Parathyroid adenoma (tissue), 2 donors: ENCODE data around the gene RUFY4.

Source experiments
- H2AFZ ChIP-seq: fragments of 300-600 bp; sonication (generic); one replicate; pipeline ENCODE4 v1.7.0; 2017; ENCODE audit warnings: antibody characterized with exemption, mild to moderate bottlenecking
- H3K27ac ChIP-seq: fragments of 300-600 bp; sonication (generic); one replicate; pipeline ENCODE4 v1.7.0; 2017
- H3K27me3 ChIP-seq: fragments of 300-600 bp; sonication (generic); one replicate; pipeline ENCODE4 v1.7.0; 2017; ENCODE audit warnings: low read length; ENCODE audit not compliant: control insufficient read depth, insufficient read depth
- H3K36me3 ChIP-seq: fragments of 300-600 bp; sonication (generic); one replicate; pipeline ENCODE4 v1.7.0; 2017; ENCODE audit warnings: low read length; ENCODE audit not compliant: control insufficient read depth, insufficient read depth
- H3K4me1 ChIP-seq: fragments of 300-600 bp; sonication (generic); one replicate; pipeline ENCODE4 v1.7.0; 2017; ENCODE audit warnings: control low read depth
- H3K4me2 ChIP-seq: fragments of 300-600 bp; sonication (generic); one replicate; pipeline ENCODE4 v1.7.0; 2017; ENCODE audit warnings: low read length
- H3K4me3 ChIP-seq: fragments of 300-600 bp; sonication (generic); one replicate; pipeline ENCODE4 v1.7.0; 2017; ENCODE audit warnings: low read depth, low read length
- H3K79me2 ChIP-seq: fragments of 300-600 bp; sonication (generic); one replicate; pipeline ENCODE4 v1.7.0; 2017; ENCODE audit warnings: control low read depth
- H3K9ac ChIP-seq: fragments of 300-600 bp; sonication (generic); one replicate; pipeline ENCODE4 v1.7.0; 2017; ENCODE audit warnings: mild to moderate bottlenecking
- H3K9me3 ChIP-seq: fragments of 300-600 bp; sonication (generic); one replicate; pipeline ENCODE4 v1.7.0; 2017; ENCODE audit warnings: low read length; ENCODE audit not compliant: control insufficient read depth
- TF ChIP-seq, protein P1 (sequence below): fragments of 300-600 bp; sonication (generic); IDR thresholded peaks from one replicate; pipeline ENCODE4 v1.7.0; 2017; ENCODE audit warnings: antibody characterized with exemption, mild to moderate bottlenecking
- donor health status: primary hyperparathyroidism.

The RUFY4 gene

DNA sequence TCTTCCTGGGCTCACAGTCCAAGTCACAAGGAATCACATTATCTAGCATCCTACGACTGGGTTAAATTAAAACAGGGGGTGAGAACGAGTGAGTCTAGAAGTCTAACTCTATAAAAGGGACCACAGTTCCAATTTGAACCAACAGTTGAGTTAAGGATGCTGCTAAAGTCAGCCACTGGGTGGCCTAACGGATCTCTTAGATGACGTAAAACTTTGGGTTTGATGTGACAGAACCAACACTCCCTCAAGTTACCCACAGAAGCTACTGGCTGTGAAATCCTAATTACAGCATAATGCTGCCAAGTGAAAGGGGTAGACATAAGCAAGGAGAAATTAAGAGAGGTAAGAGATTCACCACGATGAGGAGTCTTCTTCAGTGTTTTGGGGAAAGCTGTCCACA, 32.7 kb upstream of the RUFY4 start:
- H3K27me3 ChIP-seq, result no peaks in the 10 kb centered on the region
- TF ChIP-seq, protein P1, sequence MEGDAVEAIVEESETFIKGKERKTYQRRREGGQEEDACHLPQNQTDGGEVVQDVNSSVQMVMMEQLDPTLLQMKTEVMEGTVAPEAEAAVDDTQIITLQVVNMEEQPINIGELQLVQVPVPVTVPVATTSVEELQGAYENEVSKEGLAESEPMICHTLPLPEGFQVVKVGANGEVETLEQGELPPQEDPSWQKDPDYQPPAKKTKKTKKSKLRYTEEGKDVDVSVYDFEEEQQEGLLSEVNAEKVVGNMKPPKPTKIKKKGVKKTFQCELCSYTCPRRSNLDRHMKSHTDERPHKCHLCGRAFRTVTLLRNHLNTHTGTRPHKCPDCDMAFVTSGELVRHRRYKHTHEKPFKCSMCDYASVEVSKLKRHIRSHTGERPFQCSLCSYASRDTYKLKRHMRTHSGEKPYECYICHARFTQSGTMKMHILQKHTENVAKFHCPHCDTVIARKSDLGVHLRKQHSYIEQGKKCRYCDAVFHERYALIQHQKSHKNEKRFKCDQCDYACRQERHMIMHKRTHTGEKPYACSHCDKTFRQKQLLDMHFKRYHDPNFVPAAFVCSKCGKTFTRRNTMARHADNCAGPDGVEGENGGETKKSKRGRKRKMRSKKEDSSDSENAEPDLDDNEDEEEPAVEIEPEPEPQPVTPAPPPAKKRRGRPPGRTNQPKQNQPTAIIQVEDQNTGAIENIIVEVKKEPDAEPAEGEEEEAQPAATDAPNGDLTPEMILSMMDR, result no peak

DNA sequence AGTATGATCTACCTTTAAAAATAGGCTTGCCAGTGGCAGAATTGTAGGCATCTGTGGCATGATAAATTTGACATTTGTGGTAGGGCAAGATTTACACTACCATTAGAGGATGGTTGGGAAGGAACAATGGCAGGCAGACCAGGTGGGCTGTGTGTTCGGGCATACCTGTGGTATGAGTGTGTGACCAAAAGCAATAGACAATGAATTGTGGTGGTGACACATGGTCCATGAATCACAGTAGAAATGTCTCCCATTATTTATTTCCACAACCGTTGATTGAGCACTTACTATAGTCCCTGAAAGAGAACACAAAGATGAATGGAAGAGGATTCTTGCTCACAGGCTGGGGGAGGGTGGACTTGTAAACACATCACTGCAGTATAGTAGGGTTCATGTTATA, 29.9 kb upstream of the RUFY4 start:
- H3K9me3 ChIP-seq, result no peaks in the 10 kb centered on the region
- H3K4me3 ChIP-seq, result no peak overlapping the region
- no peak overlapping the region for H3K4me2 ChIP-seq
- H3K9ac ChIP-seq, result no peak overlapping the region
- TF ChIP-seq, protein P1, result no peak
- H3K36me3 ChIP-seq, result no peaks in the 10 kb centered on the region
- no peaks in the 10 kb centered on the region for H3K4me1 ChIP-seq
- H3K27ac ChIP-seq, result no peak overlapping the region
- H3K79me2 ChIP-seq, result no peaks in the 10 kb centered on the region
- no peak overlapping the region for H2AFZ ChIP-seq
- H3K27me3 ChIP-seq, result no peaks in the 10 kb centered on the region

More for the DNA sequence above, 32.7 kb upstream of the RUFY4 start:
- no peak overlapping the region for H3K4me3 ChIP-seq
- no peak overlapping the region for H3K9ac ChIP-seq
- H3K27ac ChIP-seq, result no peak overlapping the region
- no peak overlapping the region for H3K4me2 ChIP-seq
- no peaks in the 10 kb centered on the region for H3K9me3 ChIP-seq
- H2AFZ ChIP-seq, result no peak overlapping the region
- H3K4me1 ChIP-seq, result no peaks in the 10 kb centered on the region
- no peaks in the 10 kb centered on the region for H3K36me3 ChIP-seq
- H3K79me2 ChIP-seq, result no peaks in the 10 kb centered on the region

DNA sequence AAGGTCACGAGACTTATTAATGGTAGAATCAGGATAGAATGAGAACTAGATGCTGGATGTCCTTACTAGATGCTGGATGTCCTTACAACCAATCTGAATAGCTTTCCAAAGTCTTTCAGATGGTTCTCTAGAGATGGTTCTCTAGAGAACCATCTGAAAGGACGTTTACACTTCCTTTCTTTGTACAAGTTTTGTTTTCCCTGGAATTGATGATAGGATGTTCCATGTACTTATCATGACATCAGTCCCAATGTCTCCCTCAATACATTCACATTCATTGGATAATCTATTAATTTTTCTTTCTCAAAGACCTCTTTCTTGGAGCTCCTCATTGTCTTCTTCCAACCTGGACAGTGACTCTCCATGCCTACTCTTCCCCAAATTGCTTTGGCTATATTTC, 28.2 kb upstream of the RUFY4 start:
- Histone ChIP-seq H3K4me1 (no peaks in the 10 kb centered on the region), H3K27me3 (no peaks in the 10 kb centered on the region), H3K4me3 (no peak overlapping the region), H3K9ac (no peak overlapping the region), H3K79me2 (no peaks in the 10 kb centered on the region), H3K9me3 (no peaks in the 10 kb centered on the region), H2AFZ (no peak overlapping the region), H3K36me3 (no peaks in the 10 kb centered on the region), H3K27ac (no peak overlapping the region), H3K4me2 (no peak overlapping the region)
- TF ChIP-seq, protein P1, result no peak

DNA sequence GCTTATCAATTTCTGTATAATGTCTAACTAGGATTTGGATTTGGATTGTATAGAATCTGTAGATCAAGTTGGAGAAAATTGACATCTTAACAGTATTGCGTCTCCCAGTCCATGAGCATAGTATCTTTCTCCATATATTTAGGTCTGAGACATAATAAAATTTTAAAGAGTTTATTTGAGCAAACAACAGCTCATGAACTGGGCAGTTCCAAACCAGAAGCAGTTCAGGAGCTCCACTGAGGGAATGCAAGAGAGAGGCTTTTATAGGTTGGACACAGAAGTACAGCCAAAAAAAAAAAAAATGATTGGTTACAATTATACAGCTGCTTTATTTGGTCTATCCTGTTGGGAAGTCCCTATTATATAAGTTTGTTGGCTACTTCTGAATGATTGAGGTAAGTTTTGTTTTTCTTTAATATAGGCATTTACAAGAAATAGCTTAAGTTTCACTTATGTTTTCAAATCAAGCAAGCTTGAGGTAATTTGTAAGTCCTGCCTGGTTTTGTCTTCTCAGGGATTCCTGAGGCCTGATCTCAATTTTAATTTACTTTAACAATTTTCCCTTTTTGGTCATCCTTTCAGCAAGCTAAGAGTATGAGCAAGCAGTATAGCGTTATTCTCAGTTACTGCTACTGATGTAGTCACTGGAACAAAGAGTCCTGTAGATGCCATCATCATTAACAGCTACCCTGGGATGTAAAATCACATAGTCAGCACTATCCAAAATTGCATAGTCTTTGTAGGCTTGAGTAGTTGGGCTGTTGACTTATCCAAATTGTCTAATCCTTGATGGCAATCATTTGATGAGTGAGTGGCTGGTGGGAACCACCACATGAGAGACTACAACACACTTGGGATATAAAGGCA, 27.5 kb upstream of the RUFY4 start:
- Histone ChIP-seq H3K4me1 (no peaks in the 10 kb centered on the region), H3K9me3 (no peaks in the 10 kb centered on the region), H3K27me3 (no peaks in the 10 kb centered on the region), H3K4me3 (no peak overlapping the region), H2AFZ (no peak overlapping the region), H3K36me3 (no peaks in the 10 kb centered on the region), H3K9ac (no peak overlapping the region), H3K4me2 (no peak overlapping the region), H3K79me2 (no peaks in the 10 kb centered on the region), H3K27ac (no peak overlapping the region)
- TF ChIP-seq, protein P1, result no peak

DNA sequence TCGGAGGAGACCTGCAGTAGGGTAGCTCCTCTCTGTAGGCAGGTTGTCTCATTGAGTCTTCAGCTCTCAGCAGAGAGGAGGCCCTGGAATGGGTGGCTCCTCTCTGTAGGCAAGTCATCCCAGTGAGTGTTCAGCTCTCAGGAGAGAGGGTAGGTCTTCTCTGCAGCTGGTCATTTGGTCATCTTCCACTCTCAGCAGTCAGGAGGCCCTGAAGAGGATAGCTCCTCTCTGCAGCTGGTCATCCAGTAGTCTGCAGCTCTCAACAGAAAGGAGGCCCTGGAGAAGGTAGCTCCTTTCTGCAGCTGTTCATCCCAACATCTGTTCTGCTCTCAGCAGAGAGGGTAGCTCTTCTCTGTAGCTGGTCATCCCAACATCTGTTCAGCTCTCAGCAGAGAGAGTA, 26.0 kb upstream of the RUFY4 start:
- H2AFZ ChIP-seq, result no peak overlapping the region
- no peak overlapping the region for H3K9ac ChIP-seq
- H3K4me2 ChIP-seq, result no peak overlapping the region
- H3K27ac ChIP-seq, result no peak overlapping the region
- no peaks in the 10 kb centered on the region for H3K36me3 ChIP-seq
- H3K4me3 ChIP-seq, result no peak overlapping the region
- TF ChIP-seq, protein P1, result no peak
- H3K27me3 ChIP-seq, result no peaks in the 10 kb centered on the region
- no peaks in the 10 kb centered on the region for H3K4me1 ChIP-seq
- no peaks in the 10 kb centered on the region for H3K9me3 ChIP-seq
- H3K79me2 ChIP-seq, result no peaks in the 10 kb centered on the region
